HEK293 (cell line): ENCODE measurements around the gene CKAP4.

Experiments
- CTCF ChIA-PET: fragments of 350-600 bp; formaldehyde crosslinking; extraction: SDS; loops from one replicate; lab custom pipeline; 2021; ENCODE audit warnings: antibody characterized with exemption; lab: Yijun Ruan, JAX
- POLR2A ChIA-PET: fragments of 300-600 bp; formaldehyde crosslinking; extraction: SDS; loops from one replicate; lab custom pipeline; 2020; ENCODE audit warnings: antibody characterized with exemption, inconsistent platforms; lab: Yijun Ruan, JAX
- H3K27ac ChIP-seq: fragments of 200-500 bp; sonication (Bioruptor generic); 2 replicates; pipeline ENCODE4 v1.5.1; 2014; ENCODE audit warnings: low read depth, low read length, control low read depth, inconsistent platforms; ENCODE audit errors: extremely low read depth
- H3K36me3 ChIP-seq, 2 experiments: fragments of 200-500 bp in 1 of 2; sonication (Bioruptor generic) in 1 of 2; 1 replicate in 1 of 2; 2 replicates in 1 of 2; pipeline ENCODE4 v1.5.1; 2014 to 2017; ENCODE audit warnings: inconsistent platforms in 2 of 2, low read length in 2 of 2; ENCODE audit not compliant: control insufficient read depth in 2 of 2, insufficient read depth in 1 of 2
- H3K4me1 ChIP-seq: fragments of 200-500 bp; sonication (Bioruptor generic); 2 replicates; pipeline ENCODE4 v1.5.1; 2014; ENCODE audit warnings: mild to moderate bottlenecking, low read length, inconsistent platforms; ENCODE audit not compliant: control insufficient read depth, insufficient read depth
- H3K4me3 ChIP-seq: 2 replicates; pipeline ENCODE4 v1.5.1; 2011; ENCODE audit warnings: low read depth, mild to moderate bottlenecking, control low read depth, low read length, moderate library complexity
- H3K9me3 ChIP-seq: fragments of 200-500 bp; sonication (Bioruptor generic); 2 replicates; pipeline ENCODE4 v1.5.1; 2014; ENCODE audit warnings: low read depth, low read length, inconsistent platforms; ENCODE audit not compliant: control insufficient read depth, insufficient read depth
- ELK4 ChIP-seq: IDR thresholded peaks from 2 replicates; pipeline ENCODE4 v1.6.1; 2011; ENCODE audit warnings: mild to moderate bottlenecking, low read depth, low read length, borderline replicate concordance
- OVOL3 ChIP-seq: fragments of 450-650 bp; formaldehyde crosslinking; IDR thresholded peaks from 2 replicates; pipeline ENCODE4 v1.5.1; 2016; ENCODE audit warnings: missing biosample characterization, missing genetic modification characterization
- REPIN1 ChIP-seq: fragments of 450-650 bp; formaldehyde crosslinking; IDR thresholded peaks from 2 replicates; pipeline ENCODE4 v1.5.1; 2017; ENCODE audit warnings: missing biosample characterization, missing genetic modification characterization, low read depth
- SCRT2 ChIP-seq: fragments of 450-650 bp; formaldehyde crosslinking; IDR thresholded peaks from 2 replicates; pipeline ENCODE4 v1.5.1; 2016; ENCODE audit warnings: missing biosample characterization, missing genetic modification characterization
- TRIM28 ChIP-seq: IDR thresholded peaks from 2 replicates; pipeline ENCODE4 v1.6.1; 2011; ENCODE audit warnings: low read length, control low read depth, borderline replicate concordance
- ZBTB11 ChIP-seq: fragments of 450-650 bp; formaldehyde crosslinking; conservative IDR thresholded peaks from 2 replicates; pipeline ENCODE4 v1.5.1; 2016; ENCODE audit warnings: low read depth, missing biosample characterization, missing genetic modification characterization
- ZFP3 ChIP-seq: fragments of 450-650 bp; formaldehyde crosslinking; IDR thresholded peaks from 2 replicates; pipeline ENCODE4 v1.5.1; 2016; ENCODE audit warnings: low read depth, missing biosample characterization, missing genetic modification characterization
- ZFP41 ChIP-seq: fragments of 450-650 bp; formaldehyde crosslinking; IDR thresholded peaks from 2 replicates; pipeline ENCODE4 v1.5.1; 2016; ENCODE audit warnings: missing biosample characterization, missing genetic modification characterization, borderline replicate concordance
- ZNF112 ChIP-seq: fragments of 450-650 bp; formaldehyde crosslinking; IDR thresholded peaks from 2 replicates; pipeline ENCODE4 v1.5.0; 2017; ENCODE audit warnings: missing biosample characterization, missing genetic modification characterization
- ZNF138 ChIP-seq: fragments of 450-650 bp; formaldehyde crosslinking; IDR thresholded peaks from 2 replicates; pipeline ENCODE4 v1.5.1; 2016; ENCODE audit warnings: missing biosample characterization, missing genetic modification characterization, borderline replicate concordance
- ZNF148 ChIP-seq: fragments of 450-650 bp; formaldehyde crosslinking; IDR thresholded peaks from 2 replicates; pipeline ENCODE4 v1.5.0; 2017; ENCODE audit warnings: missing biosample characterization, missing genetic modification characterization, borderline replicate concordance
- ZNF155 ChIP-seq: fragments of 450-650 bp; formaldehyde crosslinking; IDR thresholded peaks from 2 replicates; pipeline ENCODE4 v1.5.1; 2016; ENCODE audit warnings: missing biosample characterization, missing genetic modification characterization
- ZNF202 ChIP-seq: fragments of 450-650 bp; formaldehyde crosslinking; IDR thresholded peaks from 2 replicates; pipeline ENCODE4 v1.5.1; 2016; ENCODE audit warnings: missing biosample characterization, missing genetic modification characterization, borderline replicate concordance
- ZNF24 ChIP-seq: fragments of 450-650 bp; formaldehyde crosslinking; IDR thresholded peaks from 2 replicates; pipeline ENCODE4 v1.5.1; 2016; ENCODE audit warnings: missing biosample characterization, missing genetic modification characterization
- ZNF274 ChIP-seq, 2 experiments: fragments of 200-500 bp in 1 of 2; fragments of 450-650 bp in 1 of 2; sonication (Bioruptor generic) in 1 of 2; formaldehyde crosslinking in 1 of 2; IDR thresholded peaks; 2 replicates each; pipeline versions ENCODE4 v1.5.1 to v1.6.1; 2014 to 2016; ENCODE audit warnings: borderline replicate concordance in 1 of 2, inconsistent platforms in 1 of 2, low read length in 1 of 2, missing biosample characterization in 1 of 2, missing genetic modification characterization in 1 of 2
- ZNF433 ChIP-seq: fragments of 450-650 bp; formaldehyde crosslinking; IDR thresholded peaks from 2 replicates; pipeline ENCODE4 v1.5.1; 2016; ENCODE audit warnings: missing biosample characterization, missing genetic modification characterization, low read depth
- ZNF548 ChIP-seq: fragments of 450-650 bp; formaldehyde crosslinking; IDR thresholded peaks from 2 replicates; pipeline ENCODE4 v1.5.1; 2016; ENCODE audit warnings: missing biosample characterization, missing genetic modification characterization
- ZNF571 ChIP-seq: fragments of 450-650 bp; formaldehyde crosslinking; IDR thresholded peaks from 2 replicates; pipeline ENCODE4 v1.5.0; 2017; ENCODE audit warnings: missing biosample characterization, missing genetic modification characterization
- ZNF624 ChIP-seq: fragments of 450-650 bp; formaldehyde crosslinking; IDR thresholded peaks from 2 replicates; pipeline ENCODE4 v1.5.1; 2017; ENCODE audit warnings: missing biosample characterization, missing genetic modification characterization
- ZNF658 ChIP-seq: fragments of 450-650 bp; formaldehyde crosslinking; IDR thresholded peaks from 2 replicates; pipeline ENCODE4; 2016; ENCODE audit warnings: missing biosample characterization, missing genetic modification characterization
- ZNF701 ChIP-seq: fragments of 450-650 bp; formaldehyde crosslinking; IDR thresholded peaks from 2 replicates; pipeline ENCODE4 v1.5.1; 2016; ENCODE audit warnings: missing biosample characterization, missing genetic modification characterization
- ZNF76 ChIP-seq: fragments of 450-650 bp; formaldehyde crosslinking; IDR thresholded peaks from 2 replicates; pipeline ENCODE4; 2016; ENCODE audit warnings: low read depth, missing biosample characterization, missing genetic modification characterization, borderline replicate concordance
- ZNF791 ChIP-seq: fragments of 450-650 bp; formaldehyde crosslinking; IDR thresholded peaks from 2 replicates; pipeline ENCODE4 v1.5.1; 2016; ENCODE audit warnings: missing biosample characterization, missing genetic modification characterization

CKAP4 gene

GRCh38 chr12:106296179-106296877 lies 48.5 kb upstream of the CKAP4 start:
- ChIA-PET CTCF (interaction anchor here (0.6 to 3.0 kb wide), 5 partner anchors 12 to 625 kb away, joined by 3 to 26 read pairs (median 4); no protein-coding TSS in a partner anchor), POLR2A (no interaction called here)
- Histone ChIP-seq H3K27ac (no peak overlapping the region), H3K4me1 (peaks cover 1% of the 10 kb centered on the region; the same call in 1 of the 2 replicates), H3K4me3 (no peak overlapping the region), H3K9me3 (no peaks in the 10 kb centered on the region), H3K36me3 (no peaks in the 10 kb centered on the region)
- TF ChIP-seq ZNF658 (tag by site-specific recombination) (no peak), ELK4 (no peak), SCRT2 (tag by site-specific recombination) (no peak), REPIN1 (no peak), ZNF112 (tag by site-specific recombination) (no peak), ZNF148 (tag by site-specific recombination) (no peak), ZNF274 (IDR thresholded peaks at IDR 0.05; ENCODE audit: low read length) (no peak), ZNF274 (tag by site-specific recombination; IDR thresholded peaks at IDR 0.05; ENCODE audit: borderline replicate concordance) (no peak), ZNF24 (no peak), ZNF433 (tag by site-specific recombination) (no peak), ZNF548 (no peak), ZNF155 (no peak), ZFP41 (tag by site-specific recombination) (no peak), ZNF138 (no peak), TRIM28 (no peak), ZNF791 (no peak), OVOL3 (tag by site-specific recombination) (no peak)

- ChIA-PET POLR2A (no interaction called here), CTCF (interaction anchor here (1.1 to 3.7 kb wide), 2 partner anchors 9 to 69 kb away, joined by 3 to 25 read pairs; no protein-coding TSS in a partner anchor)
Observed at GRCh38 chr12:106292339-106292738, 44.5 kb upstream of the CKAP4 start.

More at GRCh38 chr12:106292339-106292738, 44.5 kb upstream of the CKAP4 start:
- Histone ChIP-seq H3K27ac (no peak overlapping the region), H3K4me3 (no peak overlapping the region), H3K36me3 (no peaks in the 10 kb centered on the region), H3K9me3 (no peaks in the 10 kb centered on the region), H3K4me1 (peaks cover 5% of the 10 kb centered on the region)
- TF ChIP-seq ZNF571 (tag by site-specific recombination) (no peak), ZFP3 (tag by site-specific recombination) (no peak), ZBTB11 (no peak), ZNF76 (tag by site-specific recombination) (no peak), ZNF202 (no peak), ZNF624 (tag by site-specific recombination) (no peak), SCRT2 (tag by site-specific recombination) (no peak), ZNF701 (no peak)
